Islet precursor cell (in vitro differentiated cells): ENCODE results near the gene CYP2C8.
"Not testable (repeated sequence)": the region's sequence is repeated elsewhere in the genome, so short reads cannot be mapped to it uniquely, and the experiment has no call there.

Experiments used
- DNase-seq: peaks from one replicate; pipeline ENCODE4 v3.0.0-alpha.2; 2018

CYP2C8 gene

GRCh38 chr10:95069286-95069685 lies at the start of gene CYP2C8:
CYP2C8 (minus strand) TSS chr10:95069497; CDS start chr10:95069402, 95 bp downstream.
- no peak for DNase-seq

GRCh38 chr10:95116869-95117269 lies 47.6 kb upstream of the CYP2C8 start:
- DNase-seq, result no peak

GRCh38 chr10:95110823-95111222 lies 41.5 kb upstream of the CYP2C8 start:
- not testable (repeated sequence) for DNase-seq

GRCh38 chr10:95097805-95098204 lies 28.5 kb upstream of the CYP2C8 start:
- DNase-seq, result no peak

GRCh38 chr10:95096143-95096542 lies 26.8 kb upstream of the CYP2C8 start:
- DNase-seq, result no peak

- DNase-seq, result not testable (repeated sequence)
These were observed 10.3 kb upstream of the CYP2C8 start for GRCh38 chr10:95079626-95080025.

GRCh38 chr10:95077556-95077955 lies 8.3 kb upstream of the CYP2C8 start:
- DNase-seq, result no peak

GRCh38 chr10:95071107-95071660 lies 1.9 kb upstream of the CYP2C8 start:
- no peak for DNase-seq

GRCh38 chr10:95064125-95064524 lies 5.2 kb downstream of the CYP2C8 start:
- not testable (repeated sequence) for DNase-seq

- DNase-seq, result no peak
These were observed 12.4 kb downstream of the CYP2C8 start for GRCh38 chr10:95056744-95057363.

GRCh38 chr10:95049919-95050318 lies 19.4 kb downstream of the CYP2C8 start:
- no peak for DNase-seq

- no peak for DNase-seq
These were observed 21.1 kb downstream of the CYP2C8 start for GRCh38 chr10:95048206-95048605.

GRCh38 chr10:95039281-95039680 lies 30.0 kb downstream of the CYP2C8 start:
- no peak for DNase-seq

GRCh38 chr10:95035332-95036295 lies 33.7 kb downstream of the CYP2C8 start:
- no peak for DNase-seq

- no peak for DNase-seq
These were observed 34.9 kb downstream of the CYP2C8 start for GRCh38 chr10:95034401-95034800.

GRCh38 chr10:95031656-95032055 lies 37.6 kb downstream of the CYP2C8 start:
- no peak for DNase-seq

- no peak for DNase-seq
These were observed 42.8 kb downstream of the CYP2C8 start for GRCh38 chr10:95026461-95026860.

GRCh38 chr10:94997741-94998174 lies 71.5 kb downstream of the CYP2C8 start:
- DNase-seq, result no peak

GRCh38 chr10:94992811-94993210 lies 76.5 kb downstream of the CYP2C8 start:
- peak; percentile 98 for DNase-seq

GRCh38 chr10:94991243-94991888 lies 77.9 kb downstream of the CYP2C8 start:
- DNase-seq, result peak; percentile 97

- DNase-seq, result no peak
These were observed 80.1 kb downstream of the CYP2C8 start for GRCh38 chr10:94989192-94989591.
